GM19372 (cell line): ENCODE measurements around the gene UQCRC1.
A peak's percentile ranks its signal among the peaks of the same experiment; 100 is the strongest.

ENCODE experiments used
- ATAC-seq: cut with Tn5 transposase; IDR thresholded peaks from one replicate; pipeline ENCODE4 v1.9.1; 2021; ENCODE audit warnings: mild to moderate bottlenecking, low read depth, moderate library complexity; ENCODE audit not compliant: unreplicated experiment

The UQCRC1 gene

DNA sequence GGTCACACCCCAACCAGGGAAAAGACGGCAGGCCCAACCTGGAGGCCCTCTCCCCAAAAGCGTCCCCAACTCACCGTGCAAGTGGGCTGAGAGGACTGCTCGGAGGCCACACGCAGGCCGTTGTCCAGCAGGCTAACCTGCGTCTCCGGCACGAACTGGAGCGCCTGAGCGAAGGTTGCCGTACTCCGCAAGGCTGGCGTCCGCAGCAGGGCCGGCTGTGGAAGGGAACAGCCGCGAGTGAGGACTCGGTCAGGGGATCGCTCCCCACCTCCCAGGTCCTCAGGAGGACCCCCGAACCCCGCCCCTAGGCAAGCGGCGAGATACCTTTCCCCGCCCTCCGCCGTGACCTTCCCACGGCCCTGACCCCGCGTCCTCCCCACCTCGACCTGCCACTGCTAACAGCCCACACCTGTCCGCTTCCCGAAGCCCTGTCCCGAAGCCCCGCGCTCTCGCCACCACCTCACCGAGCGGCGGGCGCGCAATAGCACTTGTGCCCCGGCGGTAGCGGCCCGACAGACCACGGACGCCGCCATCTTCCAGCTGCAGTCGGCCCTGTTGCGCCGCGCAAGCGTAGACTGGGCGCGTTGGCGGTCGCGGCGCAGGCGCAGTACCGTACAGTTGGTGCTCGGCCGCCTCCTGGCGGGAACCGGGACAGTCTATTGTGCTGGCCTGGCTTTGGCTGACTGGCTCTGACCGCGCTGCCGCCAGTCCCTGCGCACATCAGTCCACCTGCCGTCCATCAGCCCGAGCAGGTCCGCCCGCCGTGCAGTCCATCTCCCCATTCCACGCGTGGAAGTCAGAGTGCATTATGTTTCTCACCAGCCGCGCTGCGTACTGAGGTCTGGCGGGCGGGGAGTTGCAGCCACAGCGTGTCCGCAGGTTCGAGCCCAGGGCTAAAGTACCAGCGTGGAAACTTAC is at the start of gene UQCRC1:
UQCRC1 (minus strand) TSS at position 559 of the 918 bp plus-strand sequence; CDS start at position 533, 26 bp downstream.
- ATAC-seq: peak; percentile 97

DNA sequence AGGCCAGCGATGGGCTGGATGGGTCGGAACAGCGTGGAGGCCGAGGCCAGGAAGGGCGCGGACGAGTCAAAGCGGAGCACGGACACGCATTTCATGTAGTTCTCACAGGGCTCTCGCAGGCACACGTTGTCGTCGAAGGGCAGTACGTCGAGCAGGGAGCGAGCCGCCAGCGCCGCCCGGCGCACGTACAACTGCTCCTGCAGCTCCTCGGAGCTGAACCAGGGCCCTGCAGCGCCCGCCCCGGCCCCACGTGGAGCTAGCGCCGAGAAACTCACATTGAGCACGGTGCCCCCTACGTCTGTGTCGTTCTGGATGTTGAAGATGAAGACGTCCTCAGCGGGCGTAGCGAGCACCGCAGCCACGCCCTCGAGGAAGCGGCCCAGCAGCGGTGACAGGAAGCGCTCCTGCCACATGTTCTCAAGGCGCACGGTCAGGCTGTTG is 47.4 kb upstream of the UQCRC1 start:
- ATAC-seq: peak; percentile 10

DNA sequence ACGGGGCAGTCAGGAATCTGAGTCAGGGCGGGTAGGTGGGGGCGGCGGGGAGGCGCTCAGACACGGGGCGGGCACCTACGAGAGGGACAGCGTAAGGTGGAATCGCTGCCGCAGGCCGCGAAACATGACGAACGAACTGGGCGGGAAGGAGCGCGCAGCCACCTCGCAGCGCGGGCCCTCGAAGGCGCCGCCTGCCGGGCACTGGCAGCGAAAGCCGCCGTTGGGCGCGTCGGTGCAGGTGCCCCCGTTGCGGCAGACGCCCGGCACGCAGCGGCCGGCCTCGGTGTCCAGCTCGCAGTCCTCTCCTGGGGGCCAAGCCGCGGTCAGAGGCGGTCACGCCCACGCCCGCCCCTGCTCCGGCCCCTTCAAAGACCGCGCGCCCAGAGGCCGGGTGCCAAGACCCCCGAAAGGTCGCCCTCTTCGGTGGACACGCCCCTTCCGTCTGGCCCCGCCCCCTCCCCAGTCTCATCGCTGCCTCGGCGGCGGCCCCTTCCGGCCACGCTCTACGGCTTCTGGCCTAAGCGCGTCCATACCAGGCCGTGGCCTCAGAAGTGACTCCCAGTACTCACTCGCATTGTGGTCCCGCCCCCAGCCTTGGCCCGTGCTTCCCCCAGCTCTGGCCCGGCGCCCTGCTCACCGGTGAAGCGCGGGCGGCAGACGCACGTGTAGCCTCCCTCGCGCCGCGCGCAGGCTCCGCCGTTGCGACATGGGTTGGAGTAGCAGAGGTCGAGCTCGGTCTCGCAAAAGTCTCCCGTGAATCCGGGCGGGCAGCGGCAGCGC is 46.8 kb upstream of the UQCRC1 start:
- peak; percentile 68 for ATAC-seq

DNA sequence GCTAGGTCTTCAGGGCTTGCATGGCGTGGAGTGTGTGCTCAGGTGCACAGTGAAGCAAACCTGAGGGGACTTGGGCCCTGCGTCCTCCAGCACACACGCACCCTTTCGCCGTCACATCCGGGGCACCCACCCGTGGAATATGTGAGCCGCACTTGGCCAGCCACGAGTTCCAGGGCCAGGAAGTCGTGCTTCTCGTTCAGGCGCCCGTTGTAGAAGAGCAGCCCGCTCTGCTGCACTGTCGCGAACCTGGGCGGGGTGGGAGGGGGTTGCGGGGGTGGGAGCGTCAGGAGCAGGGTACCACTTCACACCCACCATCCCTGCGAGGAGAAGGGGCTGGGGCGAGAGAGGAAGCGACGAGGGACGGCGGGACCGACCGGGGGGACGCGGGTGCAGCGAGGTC is 46.2 kb upstream of the UQCRC1 start:
- no peak for ATAC-seq

DNA sequence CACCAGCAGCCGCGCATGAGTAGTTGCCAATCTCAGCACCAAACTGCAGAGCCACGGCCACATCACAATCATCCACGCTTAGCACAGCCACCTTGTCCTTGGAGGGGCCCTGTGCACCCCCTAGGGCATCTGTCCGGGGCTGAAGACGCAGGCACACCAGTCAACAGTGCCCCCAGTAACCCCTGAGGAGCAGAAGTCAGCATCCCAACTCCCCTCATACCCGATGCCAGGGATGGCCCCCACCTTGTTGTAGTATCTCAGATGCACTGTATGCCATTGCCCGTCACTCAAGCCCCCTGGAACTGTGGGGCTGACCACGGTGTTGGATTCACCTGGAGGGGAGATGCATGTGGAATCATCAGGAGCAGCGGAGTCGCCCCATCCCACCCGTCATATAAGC is 45.6 kb upstream of the UQCRC1 start:
- no peak for ATAC-seq

DNA sequence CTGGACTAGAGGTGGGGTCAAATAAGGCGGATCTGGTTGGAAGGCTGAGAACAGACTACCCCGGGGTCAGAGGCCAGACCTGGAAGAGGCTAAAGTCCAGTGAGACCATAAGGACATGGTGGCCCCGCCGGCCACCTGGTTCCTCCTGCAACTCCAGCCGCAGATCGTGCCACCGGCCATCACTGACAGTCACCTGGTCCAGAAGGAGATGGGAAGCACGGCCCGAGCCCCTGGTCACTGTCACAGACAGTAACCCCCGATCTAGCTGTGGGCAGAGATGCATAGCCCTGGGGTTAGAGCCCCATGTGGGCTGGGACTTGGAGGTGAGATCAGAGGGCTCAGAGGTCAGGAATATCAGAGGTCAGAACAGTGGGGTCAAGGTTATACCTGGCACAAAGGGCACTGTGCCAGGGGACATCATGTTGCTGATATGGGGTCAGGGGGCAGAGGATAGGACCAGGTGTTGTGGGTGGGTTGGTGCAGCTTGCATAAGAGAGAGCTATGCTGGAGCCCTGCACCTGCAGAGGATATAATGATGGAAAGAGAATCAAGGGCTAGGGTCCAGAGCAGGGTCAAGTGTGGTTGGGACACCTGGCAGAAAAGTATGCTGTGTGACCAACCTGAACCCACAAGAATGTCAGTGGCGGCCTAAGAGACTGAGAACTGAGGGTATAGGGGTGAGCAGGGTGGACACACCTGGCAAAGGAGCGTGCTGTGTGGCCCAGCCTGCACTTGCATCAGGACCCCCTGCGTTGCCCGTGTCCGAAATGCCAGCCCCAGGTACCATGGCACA is 43.7 kb upstream of the UQCRC1 start:
- ATAC-seq: no peak

DNA sequence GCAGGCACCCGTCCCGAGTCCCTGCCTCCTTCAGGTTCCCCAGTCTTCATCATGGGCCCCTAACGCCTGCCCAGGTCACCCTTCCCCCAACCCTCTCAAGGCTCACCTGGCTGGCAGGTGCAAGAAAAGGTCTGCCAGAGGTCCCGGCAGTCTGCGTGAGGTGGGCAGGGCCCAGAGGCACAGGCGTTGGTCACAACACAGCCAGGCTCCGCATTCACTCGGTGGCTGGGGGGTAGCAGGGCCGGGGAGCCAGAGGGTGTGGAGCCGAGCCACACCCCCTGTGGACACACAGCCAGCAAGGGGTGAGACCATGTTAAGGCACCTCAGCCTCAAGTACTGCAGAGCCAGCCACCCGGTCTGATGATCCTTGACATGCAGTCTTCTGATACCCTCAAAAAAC is 42.3 kb upstream of the UQCRC1 start:
- ATAC-seq: no peak

DNA sequence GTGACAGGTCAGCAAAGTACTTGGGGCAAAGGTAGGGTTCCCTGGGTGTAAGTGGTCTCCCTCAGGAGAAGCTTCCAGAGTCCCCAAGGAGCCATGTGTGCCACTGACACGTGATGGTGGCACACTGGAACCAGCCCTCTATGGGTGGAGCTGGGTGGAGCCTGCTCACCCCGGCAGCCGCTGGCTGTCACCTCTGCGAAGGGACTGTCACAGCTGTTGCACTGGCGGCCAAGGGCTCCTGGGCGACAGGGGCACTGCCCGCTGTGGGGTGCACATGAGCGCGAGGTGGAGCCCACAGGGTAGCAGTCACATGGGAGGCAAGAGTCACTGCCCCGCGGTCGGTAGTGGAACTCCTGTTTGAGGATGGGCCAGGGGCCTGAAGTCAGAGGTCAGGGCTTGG is 41.3 kb upstream of the UQCRC1 start:
- no peak for ATAC-seq

DNA sequence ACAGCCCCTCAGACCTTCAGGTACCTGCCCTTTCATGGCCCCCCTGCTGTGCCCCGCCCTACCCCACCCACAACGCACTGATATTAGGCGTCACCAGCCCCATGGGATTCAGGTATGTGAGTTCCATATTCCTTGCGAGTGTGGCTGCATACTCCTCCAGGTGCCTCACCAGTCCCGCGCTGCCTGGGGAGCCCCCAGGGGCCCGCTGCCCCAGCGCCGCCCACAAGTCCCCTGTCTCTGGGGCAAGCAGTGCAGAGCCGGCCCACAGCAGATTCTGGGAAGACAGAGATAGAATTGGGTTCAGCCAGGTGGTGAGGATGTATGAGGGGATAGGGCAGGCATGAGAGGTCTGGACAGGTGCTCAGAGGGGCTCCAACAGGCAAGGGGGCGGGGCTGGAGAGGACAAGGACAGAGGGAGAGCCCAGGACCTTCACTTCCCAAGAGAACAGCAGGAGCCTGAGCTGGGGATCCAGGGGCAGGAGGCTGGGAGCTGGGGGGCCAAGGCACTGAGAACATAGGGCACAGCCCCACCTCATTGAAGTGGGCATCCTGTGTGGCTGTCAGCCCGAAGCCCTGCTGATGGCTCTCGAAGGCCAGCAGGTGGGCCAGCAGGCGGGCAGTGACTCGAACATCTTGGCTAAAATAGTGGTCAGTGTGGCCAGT is 38.9 kb upstream of the UQCRC1 start:
- ATAC-seq: no peak

DNA sequence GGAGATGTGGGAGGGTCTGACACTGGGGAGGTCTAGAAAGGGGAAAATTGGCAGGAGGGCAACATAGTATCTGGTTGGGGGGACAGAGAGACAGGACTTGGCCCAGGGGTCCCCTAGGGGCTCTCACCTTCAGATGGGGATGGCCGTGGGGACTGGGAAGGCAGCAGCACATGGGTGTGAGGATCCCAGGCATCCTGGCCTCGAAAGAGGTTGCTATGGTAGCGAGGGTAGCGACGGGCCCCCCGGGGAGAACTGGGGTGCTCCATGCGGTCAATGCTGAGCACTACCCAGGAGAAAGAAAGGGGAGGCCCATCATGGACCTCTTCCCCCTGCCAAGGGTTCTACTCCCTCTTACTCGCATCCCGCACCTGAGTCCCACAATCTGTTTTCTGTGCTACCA is 38.3 kb upstream of the UQCRC1 start:
- ATAC-seq: no peak

DNA sequence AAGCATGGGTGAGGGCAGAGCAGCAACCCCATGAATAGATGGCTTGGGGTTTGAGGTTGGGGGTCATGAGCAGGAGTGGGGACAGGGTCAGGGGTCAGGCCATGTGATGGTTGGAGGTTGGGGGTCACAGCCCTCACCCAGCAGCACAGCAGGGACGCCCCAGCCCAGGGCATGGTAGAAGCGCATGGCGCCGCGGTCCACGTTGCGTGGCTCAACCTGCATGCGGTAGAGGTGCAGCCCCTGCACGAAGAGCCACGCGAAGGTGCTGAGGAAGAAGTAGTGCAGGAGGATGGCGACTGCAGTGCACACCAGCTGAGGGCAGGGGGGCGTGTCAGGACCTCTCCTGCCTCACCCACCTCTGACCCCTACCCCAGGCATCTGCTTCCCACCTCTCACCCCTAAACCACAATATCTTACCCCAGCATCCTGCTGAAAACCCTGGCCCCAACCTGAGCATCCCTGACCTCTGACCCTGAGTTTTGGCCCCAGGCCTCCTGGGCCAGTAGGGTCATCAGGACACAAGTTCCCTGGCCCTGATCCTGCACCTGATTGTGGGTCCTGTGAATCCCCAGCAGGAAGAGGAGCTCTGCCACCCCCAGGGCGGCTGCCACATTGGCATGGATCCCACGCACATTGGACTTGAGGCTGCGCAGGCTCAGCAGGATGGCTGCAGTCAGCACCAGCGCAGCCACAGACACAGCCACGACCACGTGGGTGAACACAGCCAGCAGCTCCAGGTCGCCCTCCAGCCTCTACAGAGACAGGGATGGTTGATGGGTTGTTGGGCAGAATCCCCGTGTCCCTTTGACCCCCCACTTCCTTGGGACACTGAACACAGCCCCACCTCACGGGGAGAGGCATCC is 35.7 kb upstream of the UQCRC1 start:
- no peak for ATAC-seq

DNA sequence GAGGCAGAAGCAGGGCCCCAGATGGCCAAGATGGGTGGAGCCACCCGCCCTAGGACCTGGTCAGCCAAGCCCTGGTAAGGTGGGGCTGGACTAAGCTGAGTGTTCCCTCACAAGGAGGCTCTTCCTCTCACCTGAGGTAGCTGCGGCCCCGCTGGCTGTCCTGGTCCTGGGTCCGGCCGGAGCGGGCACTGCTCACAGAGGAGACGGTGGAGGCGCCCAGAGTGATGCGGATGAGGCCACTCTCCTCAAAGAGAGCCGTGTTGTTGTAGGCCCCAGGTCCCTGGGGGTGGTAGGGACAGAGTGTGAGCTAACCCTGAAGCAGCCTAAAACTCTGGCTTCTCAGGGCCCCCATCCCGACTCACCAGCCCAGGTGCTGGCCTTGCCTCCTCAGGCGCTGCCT is 33.2 kb upstream of the UQCRC1 start:
- ATAC-seq: no peak

DNA sequence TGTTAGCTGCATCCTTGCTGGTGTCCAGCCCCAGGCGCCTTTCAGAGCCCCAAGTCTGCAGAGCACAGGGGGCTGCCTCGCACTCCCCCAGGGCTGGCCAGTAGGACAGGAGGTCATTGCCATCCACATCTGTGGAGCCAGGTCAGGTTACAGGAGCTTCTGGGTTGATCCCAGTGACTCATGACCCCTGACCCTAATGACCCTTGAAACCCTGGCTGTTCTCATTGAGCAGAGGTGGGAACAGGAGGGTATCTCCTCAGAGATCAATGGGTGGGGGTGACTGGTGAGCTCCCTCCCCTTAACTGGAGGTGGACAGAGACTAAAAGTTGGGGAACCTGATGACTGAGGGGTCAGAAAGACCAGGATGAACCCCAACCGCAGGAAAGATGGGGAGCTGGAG is 31.9 kb upstream of the UQCRC1 start:
- no peak for ATAC-seq

DNA sequence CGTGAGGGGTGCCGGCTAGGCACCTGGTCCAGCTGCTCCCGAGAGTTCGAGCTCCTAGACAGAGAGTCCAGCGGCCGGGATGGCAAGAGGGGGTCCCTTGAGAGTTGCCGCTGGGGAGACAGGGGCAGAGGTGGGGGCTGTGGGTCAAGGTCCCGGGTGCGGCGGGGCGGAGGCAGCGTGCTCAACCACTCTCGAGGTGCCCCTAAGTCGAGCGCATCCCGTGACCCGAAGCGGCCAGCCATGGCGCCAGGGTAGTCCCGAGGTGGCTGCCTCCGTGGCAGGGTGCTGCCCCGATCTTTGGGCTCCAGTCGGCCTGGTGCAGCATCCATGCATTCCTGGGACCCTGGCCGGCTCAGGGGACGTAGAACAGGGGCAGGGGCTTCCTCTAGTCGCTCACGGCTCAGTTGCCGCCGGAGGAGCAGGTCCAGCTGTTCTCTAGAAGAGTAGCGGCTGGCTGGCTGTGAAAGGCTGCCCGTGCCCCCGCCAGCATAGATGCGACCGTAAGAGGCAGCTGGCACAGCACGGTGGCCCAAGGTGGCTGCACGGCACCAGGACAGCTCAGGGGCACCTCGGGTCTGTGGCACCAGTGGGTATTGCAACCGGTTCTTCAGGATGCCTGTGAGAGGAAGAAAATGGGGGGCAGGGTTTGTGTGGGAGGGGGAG is 30.6 kb upstream of the UQCRC1 start:
- no peak for ATAC-seq

DNA sequence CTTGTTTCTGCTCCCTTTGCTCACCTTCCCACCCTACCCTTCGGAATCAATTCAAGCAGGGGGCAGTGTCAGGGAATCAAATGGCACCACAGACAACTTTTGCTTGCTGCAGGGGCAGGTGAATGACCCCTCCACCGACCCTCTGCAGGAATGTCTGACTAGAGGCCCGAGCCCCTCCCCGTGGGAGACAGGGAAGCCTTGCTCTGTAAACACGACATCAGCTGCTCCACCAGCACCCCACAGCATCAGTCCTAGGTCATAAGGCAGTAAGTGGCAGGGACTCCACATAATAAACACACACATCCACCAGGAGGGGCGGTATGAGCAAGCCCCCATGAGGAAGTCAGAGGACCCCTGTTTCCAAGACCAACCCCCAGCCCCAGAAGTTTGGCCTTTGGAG is 27.9 kb upstream of the UQCRC1 start:
- ATAC-seq: no peak

DNA sequence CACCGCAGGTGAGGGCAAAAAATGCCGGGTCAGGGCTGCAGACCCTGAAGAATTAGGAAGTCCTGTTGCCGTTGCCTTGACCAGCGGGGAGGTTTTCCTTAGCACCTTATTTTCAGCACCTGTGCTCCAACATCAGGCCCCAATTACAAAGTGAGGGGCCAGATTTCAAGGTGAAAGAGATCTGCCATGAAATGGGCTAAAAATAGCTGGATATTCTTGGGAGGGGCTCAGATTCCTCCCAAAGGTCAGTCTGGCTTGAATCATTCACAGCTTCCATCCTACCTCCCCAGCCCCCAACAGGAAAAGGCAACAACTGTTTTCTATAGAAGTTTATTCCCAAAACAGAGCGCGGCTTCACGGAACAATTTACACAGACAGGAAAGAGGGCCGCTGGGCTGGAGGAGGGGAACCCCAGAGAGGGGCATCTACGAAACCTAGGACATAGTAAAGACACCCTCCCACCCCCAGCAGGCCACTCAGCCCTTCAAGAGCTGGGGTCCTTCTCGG is 26.8 kb upstream of the UQCRC1 start:
- no peak for ATAC-seq

DNA sequence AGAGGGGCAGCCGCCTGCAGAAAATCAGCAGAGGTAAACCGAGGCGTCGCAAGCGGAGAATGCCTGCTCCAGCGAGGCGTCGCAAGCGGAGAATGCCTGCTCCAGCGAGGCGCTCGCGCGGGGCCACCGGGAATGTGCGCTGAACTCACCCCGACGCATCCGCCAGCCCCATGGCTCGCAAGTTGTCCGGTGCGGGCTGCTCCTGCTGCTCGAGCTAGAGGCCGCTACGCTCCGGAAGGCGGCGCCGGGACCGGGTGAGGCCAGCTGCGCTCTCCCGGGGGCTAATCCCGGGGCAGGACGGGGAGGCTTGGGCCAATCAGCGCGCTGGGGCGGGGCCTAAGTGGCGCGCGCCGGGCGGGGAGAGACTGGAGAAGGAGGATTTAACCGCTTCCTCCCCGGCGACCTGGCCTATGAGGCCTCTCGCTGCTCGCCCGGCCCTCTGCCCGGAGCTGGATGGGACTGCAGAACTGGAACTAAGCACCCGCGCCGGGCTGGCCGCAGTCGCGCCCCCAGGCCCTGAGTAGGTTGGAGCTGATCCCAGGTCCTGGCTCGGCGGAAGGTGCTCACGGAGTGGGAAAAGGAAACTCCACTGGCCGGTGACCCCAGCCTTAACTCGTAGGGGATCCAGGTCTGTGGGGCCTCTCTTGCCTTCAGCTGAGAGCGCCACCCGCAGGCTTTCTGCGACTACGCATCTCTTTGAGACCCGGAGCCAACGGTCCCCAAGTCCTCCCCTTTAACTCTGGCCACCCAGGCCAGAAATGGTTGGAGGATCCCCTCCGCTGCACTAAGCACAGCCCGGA is 26.0 kb upstream of the UQCRC1 start, which contains the start of gene SLC26A6:
SLC26A6 (minus strand) TSS at position 240 of the 800 bp plus-strand sequence; CDS start at position 172, 68 bp downstream.
- ATAC-seq: peak; percentile 88
